Activated B cell treated with CpG ODN at 0.5 μM for 24 hours (primary cell): ENCODE results near the gene ZFP3. TPM values are rescaled to one million over a fixed set of nuclear protein-coding genes. Genes with fewer than 3 reads are reported as not detected.

ENCODE experiments used
- ATAC-seq: fragments of 200-7000 bp; cut with Tn5 transposase; one replicate; pipeline ENCODE4 v1.10.0; 2021; ENCODE audit warnings: low read depth, mild to moderate bottlenecking, moderate library complexity
- CTCF ChIA-PET: fragments of 350-600 bp; sonication (Branson Sonifier 250); formaldehyde crosslinking; loops from one replicate; lab custom pipeline; 2021; ENCODE audit warnings: antibody characterized with exemption; lab: Charles Lee
- POLR2A ChIA-PET: fragments of 350-600 bp; sonication (Branson Sonifier 250); formaldehyde crosslinking; loops from one replicate; lab custom pipeline; 2021; ENCODE audit warnings: antibody characterized with exemption; lab: Charles Lee
- DNase-seq: peaks from one replicate; pipeline ENCODE4 v3.0.0; 2022
- H3K27ac Mint-ChIP-seq: one replicate; pipeline ENCODE4 v1.8.0; 2020; ENCODE audit warnings: mixed read lengths
- H3K27me3 Mint-ChIP-seq: one replicate; pipeline ENCODE4 v1.8.0; 2021; ENCODE audit warnings: mixed read lengths
- H3K36me3 Mint-ChIP-seq: one replicate; pipeline ENCODE4 v1.8.0; 2021; ENCODE audit warnings: low read depth, mixed read lengths
- H3K4me1 Mint-ChIP-seq: one replicate; pipeline ENCODE4 v1.8.0; 2021; ENCODE audit warnings: mixed read lengths
- H3K4me3 Mint-ChIP-seq: one replicate; pipeline ENCODE4 v1.8.0; 2020; ENCODE audit warnings: mild to moderate bottlenecking, mixed read lengths
- H3K9me3 Mint-ChIP-seq: one replicate; pipeline ENCODE4 v1.8.0; 2020; ENCODE audit warnings: mixed read lengths
- intact Hi-C: fragments of 100-400 bp; cut with micrococcal nuclease; formaldehyde crosslinking; loops from one replicate; pipeline ENCODE4 v1.15.1; 2024
- total RNA-seq: library from RNA; stranded (reverse); gene quantifications from 2 replicates; pipeline ENCODE4 v1.2.3, GENCODE V29; 2022
- TF ChIP-seq, protein P1 (sequence below): fragments of 200-600 bp; IDR thresholded peaks from one replicate; pipeline ENCODE4 v1.8.0; 2022; ENCODE audit warnings: antibody characterized with exemption, mild to moderate bottlenecking

Gene ZFP3
- total RNA-seq, 1 donor from 2014 or later, result 11.5 TPM

DNA sequence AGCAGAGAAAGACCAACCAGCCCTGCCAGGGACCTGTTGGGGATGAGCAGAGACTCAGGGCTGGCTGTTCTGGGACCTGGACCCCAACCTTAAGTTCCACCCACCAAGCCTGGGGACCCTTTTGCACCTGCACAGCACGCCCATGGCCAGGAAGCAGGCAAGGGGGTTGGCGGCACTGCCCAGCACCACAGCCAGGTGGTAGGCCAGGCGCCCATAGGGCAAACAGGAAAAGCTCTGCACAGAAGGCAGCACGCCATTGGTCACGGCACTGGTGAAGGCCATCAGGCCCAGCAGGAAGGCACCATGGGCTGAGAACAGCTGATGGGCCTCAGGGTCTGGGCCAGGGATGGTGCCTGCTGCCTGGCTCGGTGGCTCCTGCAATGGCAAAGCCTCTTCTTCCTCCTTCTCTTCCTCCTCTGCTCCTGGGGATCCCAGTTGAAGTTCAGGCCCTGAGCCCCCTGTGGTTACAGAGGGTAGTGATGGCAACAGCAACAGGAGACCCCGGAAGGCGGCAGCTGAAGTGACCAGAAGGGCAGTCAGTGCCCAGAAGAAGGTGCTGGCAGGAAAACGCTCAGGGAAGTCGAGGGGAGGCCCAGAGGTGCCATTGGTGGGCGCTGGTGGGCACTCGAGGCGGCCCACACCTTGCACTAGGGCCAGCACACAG lies 44.8 kb upstream of the ZFP3 start:
- Mint-ChIP-seq H3K9me3 (no peaks in the 10 kb centered on the region), H3K27me3 (peaks cover 10% of the 10 kb centered on the region), H3K36me3 (no peaks in the 10 kb centered on the region), H3K4me3 (no peak overlapping the region), H3K4me1 (peaks cover 14% of the 10 kb centered on the region), H3K27ac (no peak overlapping the region)
- POLR2A ChIA-PET, result no interaction called here
- CTCF ChIA-PET, result interaction anchor here (1.3 to 3.6 kb wide), 2 partner anchors 16 to 28 kb away, joined by 3 to 13 read pairs; no protein-coding TSS in a partner anchor
- ATAC-seq (no peak), DNase-seq (no peak)
- intact Hi-C loops, result loop anchor here (5.0 kb wide), 2 partner anchors 79 to 204 kb away; partner anchors contain the start of gene ZNF232
- TF ChIP-seq, protein P1, sequence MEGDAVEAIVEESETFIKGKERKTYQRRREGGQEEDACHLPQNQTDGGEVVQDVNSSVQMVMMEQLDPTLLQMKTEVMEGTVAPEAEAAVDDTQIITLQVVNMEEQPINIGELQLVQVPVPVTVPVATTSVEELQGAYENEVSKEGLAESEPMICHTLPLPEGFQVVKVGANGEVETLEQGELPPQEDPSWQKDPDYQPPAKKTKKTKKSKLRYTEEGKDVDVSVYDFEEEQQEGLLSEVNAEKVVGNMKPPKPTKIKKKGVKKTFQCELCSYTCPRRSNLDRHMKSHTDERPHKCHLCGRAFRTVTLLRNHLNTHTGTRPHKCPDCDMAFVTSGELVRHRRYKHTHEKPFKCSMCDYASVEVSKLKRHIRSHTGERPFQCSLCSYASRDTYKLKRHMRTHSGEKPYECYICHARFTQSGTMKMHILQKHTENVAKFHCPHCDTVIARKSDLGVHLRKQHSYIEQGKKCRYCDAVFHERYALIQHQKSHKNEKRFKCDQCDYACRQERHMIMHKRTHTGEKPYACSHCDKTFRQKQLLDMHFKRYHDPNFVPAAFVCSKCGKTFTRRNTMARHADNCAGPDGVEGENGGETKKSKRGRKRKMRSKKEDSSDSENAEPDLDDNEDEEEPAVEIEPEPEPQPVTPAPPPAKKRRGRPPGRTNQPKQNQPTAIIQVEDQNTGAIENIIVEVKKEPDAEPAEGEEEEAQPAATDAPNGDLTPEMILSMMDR, result no peak

DNA sequence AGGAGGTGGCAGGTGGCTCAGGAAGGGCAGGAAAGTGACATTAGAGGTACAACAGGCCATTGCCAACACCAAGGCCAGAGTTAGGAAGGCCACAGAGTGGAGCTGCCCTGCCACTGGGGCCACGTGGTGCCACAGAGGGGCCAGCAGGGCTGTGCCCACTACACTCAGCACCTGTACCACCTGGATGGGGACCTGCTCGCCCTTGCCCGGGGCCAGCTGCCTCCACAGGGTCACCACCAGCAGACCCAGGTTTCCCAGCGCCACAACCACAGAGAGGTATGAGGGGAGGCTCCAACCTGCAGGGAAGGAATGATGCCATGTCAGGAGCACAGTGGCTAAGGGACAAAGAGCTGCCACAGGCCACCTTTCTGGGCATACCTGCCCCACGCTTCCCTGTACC lies 44.2 kb upstream of the ZFP3 start:
- TF ChIP-seq, protein P1, result no peak
- peaks cover 10% of the 10 kb centered on the region for H3K27me3 Mint-ChIP-seq
- H3K4me3 Mint-ChIP-seq, result no peak overlapping the region
- DNase-seq (no peak), ATAC-seq (no peak)
- H3K9me3 Mint-ChIP-seq, result no peaks in the 10 kb centered on the region
- H3K4me1 Mint-ChIP-seq, result peaks cover 14% of the 10 kb centered on the region
- no peaks in the 10 kb centered on the region for H3K36me3 Mint-ChIP-seq
- CTCF ChIA-PET, result interaction anchor here (1.3 to 3.6 kb wide), 2 partner anchors 16 to 28 kb away, joined by 3 to 13 read pairs; no protein-coding TSS in a partner anchor
- POLR2A ChIA-PET, result no interaction called here
- no peak overlapping the region for H3K27ac Mint-ChIP-seq
- intact Hi-C loops, result loop anchor here (5.0 kb wide), 2 partner anchors 78 to 203 kb away; partner anchors contain the start of gene ZNF232

DNA sequence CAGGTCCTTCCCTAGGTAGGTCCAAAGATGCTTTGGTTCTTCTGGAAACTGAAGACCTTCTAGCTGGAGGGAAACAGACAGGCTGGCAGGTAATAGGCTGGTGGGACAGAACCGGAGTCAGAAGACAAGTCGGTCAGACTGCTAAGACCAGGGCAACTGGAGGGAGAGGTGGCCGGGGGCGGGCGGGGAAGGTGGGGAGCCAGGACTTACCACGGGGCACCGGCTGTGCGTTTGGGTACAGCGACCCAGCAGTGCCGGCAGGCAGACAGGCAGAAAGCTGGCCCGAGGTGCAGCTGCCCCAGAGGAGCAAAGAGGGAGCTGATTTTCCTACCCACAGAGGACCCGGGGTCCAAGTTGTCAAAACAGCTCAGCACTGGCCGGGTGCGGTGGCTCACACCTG lies 43.6 kb upstream of the ZFP3 start:
- intact Hi-C loops, result loop anchor here (5.0 kb wide), 2 partner anchors 78 to 203 kb away; partner anchors contain the start of gene ZNF232
- no peaks in the 10 kb centered on the region for H3K9me3 Mint-ChIP-seq
- no peak overlapping the region for H3K27ac Mint-ChIP-seq
- H3K4me3 Mint-ChIP-seq, result no peak overlapping the region
- CTCF ChIA-PET, result interaction anchor here (1.3 to 3.6 kb wide), 2 partner anchors 15 to 27 kb away, joined by 3 to 13 read pairs; no protein-coding TSS in a partner anchor
- H3K36me3 Mint-ChIP-seq, result no peaks in the 10 kb centered on the region
- POLR2A ChIA-PET, result interaction anchor here (0.7 kb wide), 1 partner anchor 19 kb away, joined by 3 read pairs; no protein-coding TSS in a partner anchor
- peaks cover 10% of the 10 kb centered on the region for H3K27me3 Mint-ChIP-seq
- peaks cover 14% of the 10 kb centered on the region for H3K4me1 Mint-ChIP-seq
- ATAC-seq, result no peak
- TF ChIP-seq, protein P1, result no peak
- DNase-seq, result no peak

DNA sequence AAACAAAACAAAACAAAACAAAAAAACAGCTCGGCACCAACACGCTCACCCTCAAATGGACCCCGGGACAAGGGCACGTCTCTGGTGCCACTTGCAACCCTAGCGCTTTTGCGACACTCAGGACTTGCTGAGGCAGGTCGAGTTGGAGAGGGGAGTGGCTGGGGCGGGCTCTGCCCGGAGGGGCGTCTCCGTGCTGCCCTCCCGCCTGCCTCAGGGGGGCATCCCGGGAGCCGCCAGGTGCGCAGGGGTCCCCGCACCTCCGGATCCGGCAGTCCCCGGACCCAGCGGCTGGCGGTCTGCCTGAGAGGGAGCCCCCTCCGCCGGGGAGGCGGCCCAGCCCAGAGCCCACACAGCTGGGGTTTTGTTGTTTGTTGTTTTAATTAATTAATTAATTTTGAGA lies 43.0 kb upstream of the ZFP3 start, which contains the start of gene SLC52A1:
TSS of gene SLC52A1 (minus strand) at position 112 of the 400 bp plus-strand sequence. CDS start 820 bp downstream, outside the sequence.
- Mint-ChIP-seq H3K4me3 (no peak within 1 kb of the TSS), H3K36me3 (no peaks in the 10 kb centered on the region), H3K4me1 (peaks cover 14% of the 10 kb centered on the region), H3K27ac (no peak within 1 kb of the TSS), H3K27me3 (peaks cover 10% of the 10 kb centered on the region), H3K9me3 (no peaks in the 10 kb centered on the region)
- intact Hi-C loops, result no loop called here
- DNase-seq (no peak), ATAC-seq (no peak)
- ChIA-PET CTCF (interaction anchor here (3.6 kb wide), 1 partner anchor 26 kb away, joined by 13 read pairs; no protein-coding TSS in a partner anchor), POLR2A (interaction anchor here (0.6 to 0.7 kb wide), 3 partner anchors 12 to 163 kb away, joined by 3 to 4 read pairs (median 3); no protein-coding TSS in a partner anchor)
- TF ChIP-seq, protein P1, result no peak
